HEK293 (cell line): Measurements from ENCODE around the gene ODAD4.

Experiments used
- ATF2 ChIP-seq: fragments of 450-650 bp; formaldehyde crosslinking; IDR thresholded peaks from 2 replicates; pipeline ENCODE4 v1.5.1; 2016; ENCODE audit warnings: missing biosample characterization, missing genetic modification characterization, low read depth
- ZNF830 ChIP-seq: fragments of 450-650 bp; IDR thresholded peaks from 2 replicates; pipeline ENCODE4 v1.5.0; 2018; ENCODE audit warnings: missing biosample characterization, missing genetic modification characterization, low read depth, mild to moderate bottlenecking, moderate library complexity

DNA sequence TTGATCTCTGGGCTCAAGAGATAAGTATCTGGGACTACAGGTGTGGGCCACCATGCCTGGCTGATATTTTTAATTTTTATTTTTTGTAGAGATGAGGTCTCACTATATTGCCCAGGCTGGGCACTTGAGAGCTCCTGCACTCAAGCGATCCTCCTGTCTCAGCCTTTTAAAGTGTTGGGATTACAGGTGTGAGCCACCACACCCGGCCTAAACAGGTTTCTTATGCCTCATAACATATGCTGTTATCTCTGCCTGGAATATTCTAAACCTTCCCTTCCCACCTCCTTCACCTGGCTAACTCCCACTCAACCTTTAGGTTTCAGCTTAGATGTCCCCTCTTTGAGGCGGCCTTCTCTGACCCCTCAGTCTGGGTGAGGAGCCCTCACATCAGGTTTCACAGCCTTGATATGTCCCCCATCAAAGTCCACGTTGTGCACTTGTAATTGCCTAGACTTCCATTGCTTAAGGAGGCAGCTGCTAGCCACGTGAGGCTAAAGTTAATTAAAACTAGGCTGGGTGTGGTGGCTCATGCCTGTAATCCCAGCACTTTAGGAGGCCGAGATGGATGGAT, 27.5 kb downstream of the ODAD4 start:
- TF ChIP-seq ZNF830 (no peak), ATF2 (tag by site-specific recombination) (no peak)
